Fibroblast of upper back skin (primary cell): ENCODE measurements around the gene LCN6.

Experiments
- DNase-seq: peaks from one replicate; pipeline ENCODE4 v3.0.0-alpha.2; 2013

The LCN6 gene

GRCh38 chr9:136722093-136722968 lies 26.0 kb downstream of the LCN6 start:
- no peak for DNase-seq

GRCh38 chr9:136721339-136722092 lies 26.8 kb downstream of the LCN6 start:
- no peak for DNase-seq

- DNase-seq, result no peak
Measured at GRCh38 chr9:136720898-136721338, 27.4 kb downstream of the LCN6 start.

GRCh38 chr9:136720251-136720897 lies 28.0 kb downstream of the LCN6 start:
- peak; percentile 45 for DNase-seq

GRCh38 chr9:136719195-136719880 lies 29.0 kb downstream of the LCN6 start:
- DNase-seq, result no peak

GRCh38 chr9:136718345-136719194 lies 29.8 kb downstream of the LCN6 start:
- no peak for DNase-seq

GRCh38 chr9:136717399-136717798 lies 30.9 kb downstream of the LCN6 start:
- no peak for DNase-seq

- DNase-seq, result no peak
Measured at GRCh38 chr9:136714893-136715274, 33.4 kb downstream of the LCN6 start.

GRCh38 chr9:136714096-136714892 lies 34.0 kb downstream of the LCN6 start:
- DNase-seq, result no peak

GRCh38 chr9:136713550-136713949 lies 34.8 kb downstream of the LCN6 start:
- no peak for DNase-seq

GRCh38 chr9:136712690-136713544 lies 35.4 kb downstream of the LCN6 start:
- no peak for DNase-seq

- DNase-seq, result no peak
Measured at GRCh38 chr9:136711751-136712689, 36.3 kb downstream of the LCN6 start, which contains the start of gene DIPK1B. Gene DIPK1B (plus strand): TSS chr9:136712572. CDS start chr9:136712666, 94 bp downstream.

- DNase-seq, result peak; percentile 59
Measured at GRCh38 chr9:136711219-136711648, 37.1 kb downstream of the LCN6 start.

- no peak for DNase-seq
Measured at GRCh38 chr9:136710543-136710942, 37.8 kb downstream of the LCN6 start.

GRCh38 chr9:136709454-136710109 lies 38.7 kb downstream of the LCN6 start:
- no peak for DNase-seq

GRCh38 chr9:136707849-136708517 lies 40.3 kb downstream of the LCN6 start:
- DNase-seq, result no peak

GRCh38 chr9:136707011-136707410 lies 41.3 kb downstream of the LCN6 start:
- no peak for DNase-seq

- DNase-seq, result no peak
Measured at GRCh38 chr9:136705564-136705963, 42.8 kb downstream of the LCN6 start.
